Measurements from ENCODE around the gene RPRD2. TPM values are rescaled to one million over a fixed set of nuclear protein-coding genes. Genes with fewer than 3 reads are reported as not detected.
A peak's percentile ranks its signal among the peaks of the same experiment; 100 is the strongest.

Gene RPRD2
- total RNA-seq, 1 donor from 2014 or later: 12.0 TPM

DNA sequence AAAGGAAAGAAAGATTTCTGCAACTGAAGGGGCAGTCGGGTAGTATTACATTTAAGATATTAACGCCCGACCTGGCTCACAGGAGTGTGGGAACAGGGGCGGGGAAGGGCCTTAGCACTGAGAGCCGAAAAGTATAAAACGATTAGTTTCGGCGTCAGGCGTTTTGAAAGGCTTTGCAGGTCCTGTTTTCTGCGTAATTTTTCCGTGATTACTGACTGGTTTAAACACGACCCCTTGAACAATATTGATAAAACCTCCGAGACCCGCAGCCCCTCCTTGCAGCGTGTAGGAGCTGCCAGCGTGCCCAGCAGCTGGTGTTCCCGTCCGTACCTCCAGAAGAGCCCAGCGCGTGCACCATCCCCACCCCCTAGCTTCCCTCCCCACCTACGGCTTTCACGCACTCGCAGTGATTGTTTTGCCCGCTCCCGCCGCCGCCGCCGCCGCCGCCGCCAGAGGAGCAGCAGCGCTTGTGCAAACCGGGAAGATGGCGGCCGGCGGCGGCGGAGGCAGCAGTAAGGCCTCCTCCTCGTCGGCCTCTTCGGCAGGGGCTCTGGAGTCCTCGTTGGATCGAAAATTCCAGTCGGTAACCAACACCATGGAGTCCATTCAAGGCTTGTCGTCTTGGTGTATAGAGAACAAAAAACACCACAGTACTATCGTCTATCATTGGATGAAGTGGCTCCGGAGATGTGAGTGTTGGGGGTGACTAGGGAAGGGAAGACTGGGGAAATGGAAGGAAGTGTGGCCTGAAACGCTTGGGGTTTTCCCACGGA lies 470 bp downstream of the RPRD2 start:
- Histone ChIP-seq H3K27ac (ENCODE audit: low read depth, low read length) (peak overlapping the region; percentile 97), H3K36me3 (ENCODE audit: control insufficient read depth in 3 of 3, insufficient read depth in 3 of 3, low read length in 3 of 3) (no peaks in the 10 kb centered on the region), H3K9ac (ENCODE audit: low read depth in 1 of 3, low read length in 3 of 3) (peak overlapping the region; percentile 93 to 99 (median 99)), H3K4me3 (ENCODE audit: low read length in 3 of 3) (peak overlapping the region; percentile 92 to 97 (median 93)), H3K27me3 (ENCODE audit: control insufficient read depth in 3 of 3, insufficient read depth in 3 of 3, low read length in 3 of 3) (no peaks in the 10 kb centered on the region), H3K4me1 (ENCODE audit: control insufficient read depth in 3 of 3, insufficient read depth in 3 of 3, low read length in 3 of 3) (peaks cover 10 to 20% (median 13%) of the 10 kb centered on the region in 3 donors), H3K9me3 (ENCODE audit: control insufficient read depth in 3 of 3, low read length in 3 of 3) (no peaks in the 10 kb centered on the region)

DNA sequence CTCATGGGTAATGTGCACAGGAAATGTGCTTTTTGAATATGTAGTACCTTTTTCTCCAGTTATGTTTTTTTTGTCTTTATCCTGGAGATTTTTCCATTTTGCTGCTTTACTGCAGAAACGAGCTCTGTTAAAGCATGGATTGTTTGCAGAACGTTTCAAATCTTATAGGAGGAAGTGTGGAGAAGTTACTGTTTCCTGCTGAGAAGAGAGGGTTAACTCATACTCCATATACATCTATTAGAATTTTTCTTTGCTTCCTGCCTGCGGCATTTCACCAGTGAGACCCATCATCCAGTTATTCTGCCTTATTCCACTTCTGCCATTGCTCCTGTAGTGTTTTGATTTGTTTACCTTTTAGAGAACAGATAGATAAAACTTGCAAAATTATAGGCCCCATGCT lies 2.0 kb downstream of the RPRD2 start:
- Histone ChIP-seq H3K9ac (ENCODE audit: low read depth in 1 of 3, low read length in 3 of 3) (peak overlapping the region; percentile 93 to 99 (median 99)), H3K27ac (ENCODE audit: low read depth, low read length) (peak overlapping the region; percentile 97), H3K9me3 (ENCODE audit: control insufficient read depth in 3 of 3, low read length in 3 of 3) (no peaks in the 10 kb centered on the region), H3K36me3 (ENCODE audit: control insufficient read depth in 3 of 3, insufficient read depth in 3 of 3, low read length in 3 of 3) (no peaks in the 10 kb centered on the region), H3K4me3 (ENCODE audit: low read length in 3 of 3) (peak overlapping the region; percentile 92 to 97 (median 93)), H3K4me1 (ENCODE audit: control insufficient read depth in 3 of 3, insufficient read depth in 3 of 3, low read length in 3 of 3) (peaks cover 13 to 20% (median 16%) of the 10 kb centered on the region in 3 donors), H3K27me3 (ENCODE audit: control insufficient read depth in 3 of 3, insufficient read depth in 3 of 3, low read length in 3 of 3) (no peaks in the 10 kb centered on the region)

DNA sequence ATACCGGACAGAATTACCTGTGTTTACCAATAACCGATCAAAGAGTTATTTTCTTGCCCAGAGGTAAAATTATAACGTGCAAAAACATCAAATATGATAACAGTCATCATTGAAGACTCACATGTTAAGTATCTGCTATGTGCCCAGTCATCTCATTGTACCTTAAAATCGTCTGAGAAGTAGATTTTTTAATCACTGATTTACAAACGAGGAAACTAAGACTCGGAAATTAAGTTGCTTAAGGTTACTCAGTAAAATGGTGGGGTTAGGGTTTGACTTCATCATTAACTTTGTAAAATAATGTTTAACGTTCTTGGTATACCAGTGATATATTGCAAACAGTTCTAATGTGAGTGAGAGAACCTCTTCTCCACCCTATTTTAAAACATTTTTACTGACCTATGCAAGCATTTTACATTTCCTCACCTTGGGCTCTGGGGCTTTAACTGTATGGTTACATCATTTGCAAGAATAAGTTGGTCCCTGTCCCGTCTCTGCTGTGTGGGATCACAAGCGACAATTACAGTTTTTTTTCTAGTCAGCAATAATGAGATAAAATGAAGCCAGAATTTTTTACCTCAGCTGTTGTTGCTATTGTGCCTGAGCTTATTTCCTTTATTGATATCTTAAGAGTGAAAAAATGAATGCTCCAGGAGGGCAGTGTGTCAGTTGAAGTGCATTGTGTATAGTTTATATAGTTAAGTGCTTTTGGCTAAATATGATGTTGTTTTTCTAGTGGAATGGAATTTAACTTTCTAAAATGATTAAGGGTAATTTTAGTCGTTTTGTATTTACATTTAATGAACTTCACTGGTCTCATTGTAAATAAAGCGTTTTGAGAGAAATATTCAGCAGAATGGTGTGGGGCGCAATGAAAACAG lies 2.7 kb downstream of the RPRD2 start:
- H3K4me1 ChIP-seq (ENCODE audit: control insufficient read depth in 3 of 3, insufficient read depth in 3 of 3, low read length in 3 of 3): peaks cover 14 to 20% (median 18%) of the 10 kb centered on the region in 3 donors
- no peaks in the 10 kb centered on the region for H3K36me3 ChIP-seq (ENCODE audit: control insufficient read depth in 3 of 3, insufficient read depth in 3 of 3, low read length in 3 of 3)
- peak overlapping the region; percentile 92 to 97 (median 93) for H3K4me3 ChIP-seq (ENCODE audit: low read length in 3 of 3)
- peak overlapping the region; percentile 97 for H3K27ac ChIP-seq (ENCODE audit: low read depth, low read length)
- H3K27me3 ChIP-seq (ENCODE audit: control insufficient read depth in 3 of 3, insufficient read depth in 3 of 3, low read length in 3 of 3): no peaks in the 10 kb centered on the region
- peak overlapping the region; percentile 93 to 99 (median 99) for H3K9ac ChIP-seq (ENCODE audit: low read depth in 1 of 3, low read length in 3 of 3)
- no peaks in the 10 kb centered on the region for H3K9me3 ChIP-seq (ENCODE audit: control insufficient read depth in 3 of 3, low read length in 3 of 3)

DNA sequence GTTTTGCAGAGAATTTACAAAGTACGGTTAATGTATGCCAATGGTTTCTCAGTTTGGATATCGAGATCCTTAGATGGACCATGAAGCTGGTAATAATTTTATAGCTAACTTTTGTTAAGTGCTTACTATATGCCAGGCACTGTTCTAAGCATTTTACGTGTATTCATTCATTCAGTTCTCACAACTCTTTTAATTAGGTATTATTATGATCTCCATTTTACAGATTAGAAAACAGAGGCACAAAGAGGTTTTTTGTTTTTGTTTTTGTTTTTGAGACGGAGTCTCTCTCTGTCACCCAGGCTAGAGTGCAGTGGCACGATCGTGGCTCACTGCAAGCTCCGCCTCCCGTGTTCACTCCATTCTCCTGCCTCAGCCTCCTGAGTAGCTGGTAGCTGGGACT lies 7.2 kb downstream of the RPRD2 start:
- Histone ChIP-seq H3K4me3 (ENCODE audit: low read length in 3 of 3) (no peak overlapping the region), H3K4me1 (ENCODE audit: control insufficient read depth in 3 of 3, insufficient read depth in 3 of 3, low read length in 3 of 3) (peaks cover 13 to 20% (median 14%) of the 10 kb centered on the region in 3 donors), H3K27ac (ENCODE audit: low read depth, low read length) (no peak overlapping the region), H3K9ac (ENCODE audit: low read depth in 1 of 3, low read length in 3 of 3) (no peak overlapping the region), H3K27me3 (ENCODE audit: control insufficient read depth in 3 of 3, insufficient read depth in 3 of 3, low read length in 3 of 3) (no peaks in the 10 kb centered on the region), H3K36me3 (ENCODE audit: control insufficient read depth in 3 of 3, insufficient read depth in 3 of 3, low read length in 3 of 3) (no peaks in the 10 kb centered on the region), H3K9me3 (ENCODE audit: control insufficient read depth in 3 of 3, low read length in 3 of 3) (no peaks in the 10 kb centered on the region)

DNA sequence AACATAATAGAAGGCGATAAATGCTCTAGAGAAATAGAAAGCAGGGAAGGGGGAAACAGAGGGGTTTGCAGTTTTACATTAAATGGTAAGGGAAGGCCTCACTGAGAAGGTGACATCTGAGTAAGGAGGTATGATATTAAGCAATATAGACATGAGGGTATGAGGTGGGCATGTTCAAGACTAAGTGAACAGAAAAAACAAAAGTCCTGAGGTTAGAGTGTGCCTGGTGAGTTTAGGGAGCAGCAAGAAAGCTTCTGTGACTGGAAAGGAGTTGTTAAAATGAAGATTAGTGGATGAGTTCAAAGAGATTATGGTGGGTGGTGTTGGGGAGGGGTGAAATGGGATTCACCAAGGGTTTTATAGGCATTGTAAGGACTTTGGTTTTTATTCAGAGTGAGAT lies 8.6 kb downstream of the RPRD2 start:
- no peak overlapping the region for H3K9ac ChIP-seq (ENCODE audit: low read depth in 1 of 3, low read length in 3 of 3)
- no peaks in the 10 kb centered on the region for H3K27me3 ChIP-seq (ENCODE audit: control insufficient read depth in 3 of 3, insufficient read depth in 3 of 3, low read length in 3 of 3)
- peaks cover 6 to 13% (median 12%) of the 10 kb centered on the region in 3 donors for H3K4me1 ChIP-seq (ENCODE audit: control insufficient read depth in 3 of 3, insufficient read depth in 3 of 3, low read length in 3 of 3)
- H3K27ac ChIP-seq (ENCODE audit: low read depth, low read length): no peak overlapping the region
- no peak overlapping the region for H3K4me3 ChIP-seq (ENCODE audit: low read length in 3 of 3)
- H3K36me3 ChIP-seq (ENCODE audit: control insufficient read depth in 3 of 3, insufficient read depth in 3 of 3, low read length in 3 of 3): no peaks in the 10 kb centered on the region
- no peaks in the 10 kb centered on the region for H3K9me3 ChIP-seq (ENCODE audit: control insufficient read depth in 3 of 3, low read length in 3 of 3)

DNA sequence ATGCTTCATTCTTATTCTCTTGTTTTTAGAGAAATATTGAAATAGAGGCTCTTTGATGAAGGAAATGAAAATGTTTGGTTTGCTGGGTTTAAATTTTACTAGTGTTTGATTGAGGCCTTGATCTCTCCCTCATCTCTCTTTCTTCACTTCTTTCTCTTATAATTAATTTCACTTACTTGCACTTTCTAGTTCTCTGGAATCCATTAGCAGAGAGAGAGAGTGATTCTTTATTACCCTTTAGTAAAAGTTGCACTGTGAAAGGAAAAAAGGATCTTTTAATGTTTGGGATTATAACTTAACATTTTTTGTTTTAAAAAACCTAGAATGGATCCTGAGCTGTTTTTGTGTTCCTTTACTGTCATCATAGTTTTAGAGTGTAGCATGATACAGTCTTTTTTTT lies 12.2 kb downstream of the RPRD2 start:
- Histone ChIP-seq H3K4me1 (ENCODE audit: control insufficient read depth in 3 of 3, insufficient read depth in 3 of 3, low read length in 3 of 3) (peaks cover 5 to 13% (median 6%) of the 10 kb centered on the region in 3 donors), H3K4me3 (ENCODE audit: low read length in 3 of 3) (no peak overlapping the region), H3K27ac (ENCODE audit: low read depth, low read length) (no peak overlapping the region), H3K9me3 (ENCODE audit: control insufficient read depth in 3 of 3, low read length in 3 of 3) (no peaks in the 10 kb centered on the region), H3K36me3 (ENCODE audit: control insufficient read depth in 3 of 3, insufficient read depth in 3 of 3, low read length in 3 of 3) (no peaks in the 10 kb centered on the region), H3K9ac (ENCODE audit: low read depth in 1 of 3, low read length in 3 of 3) (peak overlapping the region in 1 of 3 donors; percentile 12), H3K27me3 (ENCODE audit: control insufficient read depth in 3 of 3, insufficient read depth in 3 of 3, low read length in 3 of 3) (no peaks in the 10 kb centered on the region)

DNA sequence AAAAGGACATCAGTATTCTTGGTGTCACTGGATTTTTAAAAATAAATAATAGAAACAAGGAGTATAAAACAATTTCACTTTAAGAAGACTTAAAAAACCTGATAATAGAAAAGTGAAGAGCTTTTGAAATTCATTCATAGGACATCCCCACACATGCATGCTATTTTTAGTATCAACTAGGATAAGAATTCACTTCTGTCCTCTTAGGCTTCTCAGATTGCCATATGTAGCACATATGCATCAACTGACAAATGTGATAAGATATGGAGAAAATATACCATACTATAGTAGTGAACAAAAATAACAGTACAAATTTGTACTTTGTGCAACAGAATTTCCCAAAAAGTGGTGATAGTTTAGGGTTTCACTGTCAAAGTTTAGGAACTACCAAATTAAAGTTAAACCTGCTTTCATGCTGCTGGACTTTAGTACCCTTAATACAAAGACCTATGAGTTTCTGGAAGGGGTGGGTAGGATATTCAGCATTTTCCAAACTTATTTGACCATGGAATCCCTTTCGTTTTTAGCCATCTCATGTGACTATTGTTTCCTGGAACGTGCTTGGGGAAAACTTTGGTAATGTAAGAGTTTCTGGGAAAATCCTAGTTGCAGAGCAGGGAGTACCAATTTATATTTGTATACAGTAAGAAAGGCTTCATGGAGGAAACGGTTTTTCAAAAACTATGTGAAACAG lies 19.8 kb downstream of the RPRD2 start:
- H3K4me3 ChIP-seq (ENCODE audit: low read length in 3 of 3): no peak overlapping the region
- no peak overlapping the region for H3K27ac ChIP-seq (ENCODE audit: low read depth, low read length)
- no peaks in the 10 kb centered on the region for H3K9me3 ChIP-seq (ENCODE audit: control insufficient read depth in 3 of 3, low read length in 3 of 3)
- no peak overlapping the region for H3K9ac ChIP-seq (ENCODE audit: low read depth in 1 of 3, low read length in 3 of 3)
- H3K4me1 ChIP-seq (ENCODE audit: control insufficient read depth in 3 of 3, insufficient read depth in 3 of 3, low read length in 3 of 3): peaks cover 3 to 8% (median 5%) of the 10 kb centered on the region in 3 donors
- no peaks in the 10 kb centered on the region for H3K36me3 ChIP-seq (ENCODE audit: control insufficient read depth in 3 of 3, insufficient read depth in 3 of 3, low read length in 3 of 3)
- H3K27me3 ChIP-seq (ENCODE audit: control insufficient read depth in 3 of 3, insufficient read depth in 3 of 3, low read length in 3 of 3): no peaks in the 10 kb centered on the region

DNA sequence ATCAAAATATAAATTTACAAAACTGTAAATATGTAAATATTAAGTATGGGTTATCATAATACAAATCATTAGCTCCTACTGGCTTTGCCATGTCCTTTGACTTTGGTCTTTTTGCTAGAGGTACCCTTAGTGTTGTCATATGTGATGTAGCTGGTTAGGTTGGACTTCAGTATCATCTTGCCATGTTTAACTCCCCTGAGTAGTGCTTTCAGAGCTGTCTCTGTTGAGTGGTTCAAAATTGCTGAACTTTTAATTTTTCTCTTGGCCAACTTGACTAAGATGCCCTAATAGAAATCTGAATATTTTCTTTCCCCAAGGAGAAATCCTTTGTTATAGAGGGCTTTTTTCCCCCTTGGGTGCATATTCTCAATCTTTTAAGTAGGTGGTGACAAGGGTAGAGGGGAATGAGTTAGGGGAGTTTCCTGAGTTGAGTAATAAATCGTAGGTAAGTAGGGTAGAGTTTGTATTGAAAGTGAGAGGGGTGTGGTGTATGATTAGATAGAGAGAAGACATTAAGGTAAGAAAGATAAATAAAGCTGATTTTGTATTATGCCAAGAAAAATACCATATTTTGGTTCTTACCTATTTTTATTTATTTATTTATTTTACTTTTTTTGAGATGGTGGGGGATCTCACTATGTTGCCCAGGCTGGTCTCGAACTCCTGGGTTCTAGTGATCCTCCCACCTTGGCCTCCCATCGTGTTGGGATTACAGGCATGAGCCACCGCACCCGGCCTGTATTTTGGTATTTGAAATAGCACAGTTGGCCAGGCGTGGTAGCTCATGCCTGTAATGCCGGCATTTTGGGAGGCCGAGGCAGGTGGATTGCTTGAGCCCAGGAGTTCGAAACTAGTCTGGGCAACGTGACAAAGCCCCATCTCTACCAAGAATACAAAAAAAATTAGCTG lies 21.8 kb downstream of the RPRD2 start:
- Histone ChIP-seq H3K27me3 (ENCODE audit: control insufficient read depth in 3 of 3, insufficient read depth in 3 of 3, low read length in 3 of 3) (no peaks in the 10 kb centered on the region), H3K27ac (ENCODE audit: low read depth, low read length) (no peak overlapping the region), H3K9me3 (ENCODE audit: control insufficient read depth in 3 of 3, low read length in 3 of 3) (no peaks in the 10 kb centered on the region), H3K4me3 (ENCODE audit: low read length in 3 of 3) (no peak overlapping the region), H3K9ac (ENCODE audit: low read depth in 1 of 3, low read length in 3 of 3) (no peak overlapping the region), H3K4me1 (ENCODE audit: control insufficient read depth in 3 of 3, insufficient read depth in 3 of 3, low read length in 3 of 3) (peaks cover 5 to 13% (median 8%) of the 10 kb centered on the region in 3 donors), H3K36me3 (ENCODE audit: control insufficient read depth in 3 of 3, insufficient read depth in 3 of 3, low read length in 3 of 3) (no peaks in the 10 kb centered on the region)

DNA sequence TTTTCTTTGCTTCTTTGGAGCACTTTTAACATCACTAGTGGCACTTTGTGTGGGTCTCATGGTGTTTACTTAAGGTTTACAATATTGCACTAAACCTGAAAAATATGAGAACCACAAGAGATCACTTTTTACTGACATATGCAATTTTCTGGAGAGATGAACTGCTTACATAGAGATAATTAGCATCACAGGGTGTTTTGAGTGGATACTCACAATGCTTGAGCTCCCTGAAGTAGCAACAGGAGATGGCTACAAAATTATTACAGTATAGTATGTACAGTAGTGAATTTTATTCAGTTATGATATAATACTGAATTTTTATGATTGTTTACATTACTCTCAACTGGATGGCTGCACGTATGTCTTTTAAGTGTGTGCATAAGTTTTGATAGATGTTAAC lies 22.6 kb downstream of the RPRD2 start:
- Histone ChIP-seq H3K9me3 (ENCODE audit: control insufficient read depth in 3 of 3, low read length in 3 of 3) (no peaks in the 10 kb centered on the region), H3K27ac (ENCODE audit: low read depth, low read length) (no peak overlapping the region), H3K4me1 (ENCODE audit: control insufficient read depth in 3 of 3, insufficient read depth in 3 of 3, low read length in 3 of 3) (peaks cover 5 to 13% (median 8%) of the 10 kb centered on the region in 3 donors), H3K9ac (ENCODE audit: low read depth in 1 of 3, low read length in 3 of 3) (no peak overlapping the region), H3K27me3 (ENCODE audit: control insufficient read depth in 3 of 3, insufficient read depth in 3 of 3, low read length in 3 of 3) (no peaks in the 10 kb centered on the region), H3K4me3 (ENCODE audit: low read length in 3 of 3) (no peak overlapping the region), H3K36me3 (ENCODE audit: control insufficient read depth in 3 of 3, insufficient read depth in 3 of 3, low read length in 3 of 3) (no peaks in the 10 kb centered on the region)
